Hepatocyte (in vitro differentiated cells): Measurements from ENCODE around the gene SLX4IP. TPM values are rescaled to one million over a fixed set of nuclear protein-coding genes. Genes with fewer than 3 reads are reported as not detected.

Experiments
- DNase-seq: peaks from one replicate; pipeline ENCODE4 v3.0.0-alpha.2; 2016; ENCODE audit warnings: low spot score
- H2AFZ ChIP-seq: fragments of 200-600 bp; sonication (generic); 2 replicates; pipeline ENCODE4 v1.6.0; 2016; ENCODE audit warnings: antibody characterized with exemption, mild to moderate bottlenecking
- H3K27ac ChIP-seq: fragments of 200-600 bp; sonication (generic); 2 replicates; pipeline ENCODE4 v1.5.1; 2016; ENCODE audit warnings: mild to moderate bottlenecking
- H3K27me3 ChIP-seq: fragments of 200-600 bp; sonication (generic); 2 replicates; pipeline ENCODE4 v1.6.1; 2016
- H3K36me3 ChIP-seq: fragments of 200-600 bp; sonication (generic); replicated peaks from 2 replicates; pipeline ENCODE4 v1.5.1; 2016; ENCODE audit warnings: low read depth; ENCODE audit not compliant: insufficient read depth
- H3K4me1 ChIP-seq: fragments of 200-600 bp; sonication (generic); 2 replicates; pipeline ENCODE4 v1.5.1; 2016; ENCODE audit warnings: mild to moderate bottlenecking, moderate library complexity; ENCODE audit not compliant: insufficient read depth
- H3K4me2 ChIP-seq: fragments of 200-600 bp; sonication (generic); 2 replicates; pipeline ENCODE4 v1.6.0; 2016
- H3K4me3 ChIP-seq: fragments of 200-600 bp; sonication (generic); 2 replicates; pipeline ENCODE4 v1.5.1; 2016; ENCODE audit warnings: mild to moderate bottlenecking
- H3K79me2 ChIP-seq: fragments of 200-600 bp; sonication (generic); 2 replicates; pipeline ENCODE4 v1.6.0; 2017; ENCODE audit warnings: mild to moderate bottlenecking
- H3K9me2 ChIP-seq: fragments of 200-600 bp; sonication (generic); replicated peaks from 2 replicates; pipeline ENCODE4 v1.6.0; 2017; ENCODE audit warnings: mild to moderate bottlenecking; ENCODE audit not compliant: insufficient read depth
- H3K9me3 ChIP-seq: fragments of 200-600 bp; sonication (generic); 2 replicates; pipeline ENCODE4 v1.5.1; 2016; ENCODE audit warnings: low read depth, mild to moderate bottlenecking
- H4K20me1 ChIP-seq: fragments of 200-600 bp; sonication (generic); 2 replicates; pipeline ENCODE4 v1.6.0; 2016; ENCODE audit warnings: mild to moderate bottlenecking; ENCODE audit not compliant: insufficient read depth, poor library complexity, severe bottlenecking
- EZH2 ChIP-seq: fragments of 200-600 bp; sonication (generic); IDR thresholded peaks from 2 replicates; pipeline ENCODE4 v1.6.1; 2016; ENCODE audit warnings: antibody characterized with exemption, mild to moderate bottlenecking, borderline replicate concordance
- EZH2phosphoT487 ChIP-seq: fragments of 200-600 bp; sonication (generic); IDR thresholded peaks from one replicate; pipeline ENCODE4 v1.6.1; 2018; ENCODE audit warnings: antibody characterized with exemption, mild to moderate bottlenecking, low read depth, moderate library complexity; ENCODE audit not compliant: unreplicated experiment, severe bottlenecking
- WGBS: methylation state at CpG from one replicate; pipeline ENCODE4 v1.1.6; 2016; ENCODE audit warnings: low lambda C conversion rate; ENCODE audit errors: missing lambda C conversion rate; 5-methylcytosine and 5-hydroxymethylcytosine counted together
- polyA plus RNA-seq: library from polyadenylated mRNA; unstranded; fragments of >200 nt; fragmentation: Nextera tagmentation; extraction: Ambion mirVana; gene quantifications from 2 replicates; pipeline ENCODE4 v1.2.1, GENCODE V29; 2016
- total RNA-seq: library from RNA; depleted of rRNA; stranded (reverse); fragments of >200 nt; gene quantifications from 2 replicates; pipeline ENCODE4 v1.2.3, GENCODE V29; 2014
- TF ChIP-seq, protein P1 (sequence below): fragments of 200-600 bp; sonication (generic); IDR thresholded peaks from 2 replicates; pipeline ENCODE4 v1.5.1; 2016; ENCODE audit warnings: antibody characterized with exemption, mild to moderate bottlenecking; ENCODE audit not compliant: poor library complexity

The SLX4IP gene
- total and polyA plus RNA-seq, 2 experiments from 2014 or later, result 2.9 to 5.7 TPM

DNA sequence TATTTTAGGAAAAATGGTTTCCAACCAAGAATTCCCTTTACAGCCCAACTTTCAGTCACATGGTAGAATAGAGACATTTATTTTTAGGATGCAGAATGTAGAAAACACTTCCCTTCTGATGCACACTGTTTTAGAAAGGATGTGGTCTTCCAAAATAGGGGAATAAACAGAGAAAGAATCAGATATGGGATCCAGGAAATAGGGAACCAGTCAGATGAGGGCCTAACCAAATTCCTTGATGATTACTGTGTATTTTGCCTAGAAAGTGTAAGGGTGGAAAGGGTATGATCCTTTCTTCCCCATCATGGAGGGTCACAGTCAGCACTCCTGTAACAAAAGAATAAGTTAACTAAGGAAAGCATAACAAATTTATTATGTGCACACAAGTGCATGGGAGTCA, 27.4 kb downstream of the SLX4IP start:
- no peak for DNase-seq
- Histone ChIP-seq H3K4me3 (no peak overlapping the region), H3K36me3 (no peaks in the 10 kb centered on the region), H2AFZ (no peak overlapping the region), H3K9me2 (no peaks in the 10 kb centered on the region), H3K4me1 (peaks cover 3% of the 10 kb centered on the region), H3K4me2 (no peak overlapping the region), H3K79me2 (peaks cover 8% of the 10 kb centered on the region), H4K20me1 (no peaks in the 10 kb centered on the region), H3K27ac (no peak overlapping the region), H3K9me3 (no peaks in the 10 kb centered on the region), H3K27me3 (no peaks in the 10 kb centered on the region)
- TF ChIP-seq EZH2, result no peak
- TF ChIP-seq EZH2phosphoT487, result no peak
- TF ChIP-seq, protein P1, sequence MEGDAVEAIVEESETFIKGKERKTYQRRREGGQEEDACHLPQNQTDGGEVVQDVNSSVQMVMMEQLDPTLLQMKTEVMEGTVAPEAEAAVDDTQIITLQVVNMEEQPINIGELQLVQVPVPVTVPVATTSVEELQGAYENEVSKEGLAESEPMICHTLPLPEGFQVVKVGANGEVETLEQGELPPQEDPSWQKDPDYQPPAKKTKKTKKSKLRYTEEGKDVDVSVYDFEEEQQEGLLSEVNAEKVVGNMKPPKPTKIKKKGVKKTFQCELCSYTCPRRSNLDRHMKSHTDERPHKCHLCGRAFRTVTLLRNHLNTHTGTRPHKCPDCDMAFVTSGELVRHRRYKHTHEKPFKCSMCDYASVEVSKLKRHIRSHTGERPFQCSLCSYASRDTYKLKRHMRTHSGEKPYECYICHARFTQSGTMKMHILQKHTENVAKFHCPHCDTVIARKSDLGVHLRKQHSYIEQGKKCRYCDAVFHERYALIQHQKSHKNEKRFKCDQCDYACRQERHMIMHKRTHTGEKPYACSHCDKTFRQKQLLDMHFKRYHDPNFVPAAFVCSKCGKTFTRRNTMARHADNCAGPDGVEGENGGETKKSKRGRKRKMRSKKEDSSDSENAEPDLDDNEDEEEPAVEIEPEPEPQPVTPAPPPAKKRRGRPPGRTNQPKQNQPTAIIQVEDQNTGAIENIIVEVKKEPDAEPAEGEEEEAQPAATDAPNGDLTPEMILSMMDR, result no peak

GRCh38 chr20:10463622-10464021, 28.5 kb downstream of the SLX4IP start:
- Histone ChIP-seq H3K27ac (no peak overlapping the region), H3K4me3 (no peak overlapping the region), H2AFZ (no peak overlapping the region), H3K9me2 (no peaks in the 10 kb centered on the region), H4K20me1 (no peaks in the 10 kb centered on the region), H3K4me2 (no peak overlapping the region), H3K4me1 (peaks cover 3% of the 10 kb centered on the region), H3K36me3 (no peaks in the 10 kb centered on the region), H3K79me2 (peaks cover 3% of the 10 kb centered on the region), H3K9me3 (no peaks in the 10 kb centered on the region), H3K27me3 (no peaks in the 10 kb centered on the region)
- TF ChIP-seq, protein P1, result no peak
- no peak for TF ChIP-seq EZH2phosphoT487
- TF ChIP-seq EZH2, result no peak
- DNase-seq, result no peak
- WGBS, result 98% methylated on average over 2 of the region's 2 CpGs

DNA sequence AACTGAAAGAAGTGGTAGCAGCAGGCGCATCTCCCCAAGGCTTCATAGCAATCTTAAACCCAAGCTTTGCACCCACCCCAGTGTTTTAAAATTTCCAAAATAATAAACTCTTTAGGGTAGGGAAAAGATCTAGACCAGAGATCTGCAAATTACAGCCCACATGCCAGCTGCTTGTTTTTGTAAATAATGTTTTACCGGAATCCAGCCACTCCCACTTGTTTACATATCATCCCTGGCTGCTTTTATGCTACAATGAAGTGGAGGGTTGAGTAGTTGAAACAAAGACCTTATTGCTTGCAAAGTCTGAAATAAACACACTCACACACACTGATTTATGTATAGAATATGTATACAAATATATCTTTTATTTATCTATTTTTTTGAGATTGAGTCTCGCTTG, 30.0 kb downstream of the SLX4IP start:
- no peaks in the 10 kb centered on the region for H3K27me3 ChIP-seq
- TF ChIP-seq EZH2 (no peak), EZH2phosphoT487 (no peak)
- TF ChIP-seq, protein P1, result no peak
- no peak for DNase-seq

DNA sequence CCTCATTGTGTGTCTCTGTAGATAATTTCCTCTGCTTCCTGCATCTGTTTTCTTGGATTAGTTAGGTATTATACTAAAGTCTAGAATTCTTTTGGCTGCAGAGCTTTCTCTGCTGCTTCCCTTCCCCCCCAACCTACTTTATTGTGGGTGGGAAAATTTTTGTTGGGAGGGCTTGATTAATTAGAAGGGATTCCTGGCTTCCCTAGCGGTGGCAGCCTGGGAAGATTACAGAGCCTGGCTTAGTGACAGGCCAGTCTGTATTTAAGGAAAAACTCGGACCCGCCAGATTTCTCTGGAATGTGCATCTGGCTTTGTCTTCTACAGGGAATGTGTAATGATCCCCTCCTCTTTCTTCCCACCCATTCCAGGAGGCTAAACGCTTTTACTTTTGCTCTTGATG, 31.2 kb downstream of the SLX4IP start:
- Histone ChIP-seq H3K4me2 (peak overlapping the region; percentile 26), H3K36me3 (no peaks in the 10 kb centered on the region), H3K4me3 (no peak overlapping the region), H3K79me2 (no peaks in the 10 kb centered on the region), H3K4me1 (peaks cover 7% of the 10 kb centered on the region), H2AFZ (no peak overlapping the region), H3K27me3 (no peaks in the 10 kb centered on the region), H3K9me2 (no peaks in the 10 kb centered on the region), H3K9me3 (no peaks in the 10 kb centered on the region), H3K27ac (peak overlapping the region; percentile 9), H4K20me1 (no peaks in the 10 kb centered on the region)
- 39% methylated on average over 4 of the region's 4 CpGs for WGBS
- no peak for DNase-seq
- TF ChIP-seq EZH2 (no peak), EZH2phosphoT487 (no peak)
- TF ChIP-seq, protein P1, result no peak

More for the DNA sequence above, 30.0 kb downstream of the SLX4IP start:
- H3K4me2 ChIP-seq, result no peak overlapping the region
- H3K4me1 ChIP-seq, result peaks cover 7% of the 10 kb centered on the region
- no peak overlapping the region for H2AFZ ChIP-seq
- H3K79me2 ChIP-seq, result no peaks in the 10 kb centered on the region
- H3K9me2 ChIP-seq, result no peaks in the 10 kb centered on the region
- no peaks in the 10 kb centered on the region for H4K20me1 ChIP-seq
- no peak overlapping the region for H3K4me3 ChIP-seq
- WGBS, result 79% methylated on average over 3 of the region's 3 CpGs
- no peaks in the 10 kb centered on the region for H3K36me3 ChIP-seq
- no peaks in the 10 kb centered on the region for H3K9me3 ChIP-seq
- no peak overlapping the region for H3K27ac ChIP-seq
